ENCODE measurements around the gene CTTN. TPM values are rescaled to one million over a fixed set of nuclear protein-coding genes. Genes with fewer than 3 reads are reported as not detected.

CTTN gene
- total and polyA plus RNA-seq, 3 donors from 2014 or later, result 136 to 377 (median 354) TPM

- WGBS, 2 donors, result 86 to 94% methylated on average over 2 to 4 of the region's 4 CpGs
- no peak overlapping the region for H3K27ac ChIP-seq
- H3K4me1 ChIP-seq, result no peaks in the 10 kb centered on the region
- H3K4me3 ChIP-seq, result no peak overlapping the region
- no peak for TF ChIP-seq CTCF (IDR thresholded peaks at IDR 0.05)
- no peak for TF ChIP-seq POLR2A (IDR thresholded peaks at IDR 0.05)
- no peak for DNase-seq
- intact Hi-C loops (cut with DNase I; ENCODE audit: low total_unique reads), result no loop called here
- H3K27me3 ChIP-seq, result no peaks in the 10 kb centered on the region
- no peaks in the 10 kb centered on the region for H3K9me3 ChIP-seq
- no peaks in the 10 kb centered on the region for H3K36me3 ChIP-seq (ENCODE audit: low read depth, missing control alignments)
These were observed 78.3 kb downstream of the CTTN start for GRCh38 chr11:70476669-70477068.

GRCh38 chr11:70477176-70477575 lies 78.8 kb downstream of the CTTN start:
- intact Hi-C loops (cut with DNase I; ENCODE audit: low total_unique reads), result no loop called here
- Histone ChIP-seq H3K9me3 (no peaks in the 10 kb centered on the region), H3K27me3 (no peaks in the 10 kb centered on the region), H3K4me1 (no peaks in the 10 kb centered on the region), H3K36me3 (ENCODE audit: low read depth, missing control alignments) (no peaks in the 10 kb centered on the region), H3K4me3 (no peak overlapping the region), H3K27ac (no peak overlapping the region)
- no peak for DNase-seq
- no peak for TF ChIP-seq POLR2A (IDR thresholded peaks at IDR 0.05)
- no peak for TF ChIP-seq CTCF (IDR thresholded peaks at IDR 0.05)
- 89 to 93% methylated on average over 6 of the region's 6 CpGs for WGBS, 2 donors

GRCh38 chr11:70477609-70478008 lies 79.3 kb downstream of the CTTN start:
- TF ChIP-seq POLR2A (IDR thresholded peaks at IDR 0.05) (no peak), CTCF (IDR thresholded peaks at IDR 0.05) (no peak)
- no peak for DNase-seq
- Histone ChIP-seq H3K4me3 (no peak overlapping the region), H3K36me3 (ENCODE audit: low read depth, missing control alignments) (no peaks in the 10 kb centered on the region), H3K27me3 (no peaks in the 10 kb centered on the region), H3K9me3 (no peaks in the 10 kb centered on the region), H3K4me1 (no peaks in the 10 kb centered on the region), H3K27ac (no peak overlapping the region)
- intact Hi-C loops (cut with DNase I; ENCODE audit: low total_unique reads), result no loop called here
- 75% methylated on average over 9 to 10 of the region's 10 CpGs for WGBS, 2 donors

GRCh38 chr11:70478166-70478890 lies 80.0 kb downstream of the CTTN start:
- Histone ChIP-seq H3K4me1 (no peaks in the 10 kb centered on the region), H3K27me3 (no peaks in the 10 kb centered on the region), H3K9me3 (no peaks in the 10 kb centered on the region), H3K27ac (no peak overlapping the region), H3K36me3 (ENCODE audit: low read depth, missing control alignments) (no peaks in the 10 kb centered on the region), H3K4me3 (no peak overlapping the region)
- WGBS, 2 donors, result 92 to 93% methylated on average over 11 of the region's 11 CpGs
- intact Hi-C loops (cut with DNase I; ENCODE audit: low total_unique reads), result no loop called here
- no peak for TF ChIP-seq CTCF (IDR thresholded peaks at IDR 0.05)
- TF ChIP-seq POLR2A (IDR thresholded peaks at IDR 0.05), result no peak
- DNase-seq, result no peak

- intact Hi-C loops (cut with DNase I; ENCODE audit: low total_unique reads), result no loop called here
- no peaks in the 10 kb centered on the region for H3K9me3 ChIP-seq
- no peak overlapping the region for H3K27ac ChIP-seq
- no peak for TF ChIP-seq CTCF (IDR thresholded peaks at IDR 0.05)
- TF ChIP-seq POLR2A (IDR thresholded peaks at IDR 0.05), result no peak
- H3K4me3 ChIP-seq, result no peak overlapping the region
- no peaks in the 10 kb centered on the region for H3K4me1 ChIP-seq
- no peak for DNase-seq
- no peaks in the 10 kb centered on the region for H3K36me3 ChIP-seq (ENCODE audit: low read depth, missing control alignments)
- WGBS, 2 donors, result 87 to 100% methylated on average over 3 of the region's 3 CpGs
- no peaks in the 10 kb centered on the region for H3K27me3 ChIP-seq
These were observed 82.4 kb downstream of the CTTN start for GRCh38 chr11:70480711-70481110.

Measured in testis (tissue), 3 donors.